CD1c-positive myeloid dendritic cell (primary cell): ENCODE results near the gene GNG11.

Source experiments
- DNase-seq: peaks from one replicate; pipeline ENCODE4 v3.0.0-alpha.2; 2016; ENCODE audit errors: extremely low spot score

GNG11 gene

GRCh38 chr7:93921607-93922566, at the start of gene GNG11:
Gene GNG11 (plus strand): TSS chr7:93921735. CDS start chr7:93922138, 403 bp downstream.
- peak; percentile 23 for DNase-seq

- no peak for DNase-seq
Measured at GRCh38 chr7:93873998-93874574, 47.4 kb upstream of the GNG11 start.

GRCh38 chr7:93877742-93878141, 43.8 kb upstream of the GNG11 start:
- no peak for DNase-seq

GRCh38 chr7:93879356-93879755, 42.2 kb upstream of the GNG11 start:
- DNase-seq, result no peak

- DNase-seq, result no peak
Measured at GRCh38 chr7:93882468-93882867, 39.1 kb upstream of the GNG11 start.

- DNase-seq, result no peak
Measured at GRCh38 chr7:93883078-93883916, 38.2 kb upstream of the GNG11 start.

GRCh38 chr7:93883917-93884345, 37.6 kb upstream of the GNG11 start:
- no peak for DNase-seq

GRCh38 chr7:93884541-93884940, 37.0 kb upstream of the GNG11 start:
- DNase-seq, result no peak

GRCh38 chr7:93889261-93889660, 32.3 kb upstream of the GNG11 start:
- no peak for DNase-seq

GRCh38 chr7:93890041-93890463, 31.5 kb upstream of the GNG11 start:
- DNase-seq, result no peak

GRCh38 chr7:93890464-93891068, 31.0 kb upstream of the GNG11 start, which contains the start of gene TFPI2:
Gene TFPI2 (minus strand): TSS chr7:93890753. CDS start chr7:93890678, 75 bp downstream.
- DNase-seq, result no peak

- DNase-seq, result no peak
Measured at GRCh38 chr7:93894426-93894825, 27.1 kb upstream of the GNG11 start.

- no peak for DNase-seq
Measured at GRCh38 chr7:93894966-93895640, 26.4 kb upstream of the GNG11 start.

GRCh38 chr7:93895859-93896600, 25.5 kb upstream of the GNG11 start:
- DNase-seq, result no peak

- no peak for DNase-seq
Measured at GRCh38 chr7:93897680-93898079, 23.9 kb upstream of the GNG11 start.

- peak; percentile 37 for DNase-seq
Measured at GRCh38 chr7:93902777-93903423, 18.6 kb upstream of the GNG11 start.

GRCh38 chr7:93906267-93906666, 15.3 kb upstream of the GNG11 start, which contains the start of gene GNGT1:
Gene GNGT1 (plus strand): TSS chr7:93906567. CDS start chr7:93906747, 180 bp downstream.
- DNase-seq, result no peak

GRCh38 chr7:93910076-93910994, 11.2 kb upstream of the GNG11 start:
- DNase-seq, result no peak
